Measurements from ENCODE around the gene TRPM2. TPM values are rescaled to one million over a fixed set of nuclear protein-coding genes. Genes with fewer than 3 reads are reported as not detected.

TRPM2 gene
- total RNA-seq, 1 experiment from 2014 or later = not detected

DNA sequence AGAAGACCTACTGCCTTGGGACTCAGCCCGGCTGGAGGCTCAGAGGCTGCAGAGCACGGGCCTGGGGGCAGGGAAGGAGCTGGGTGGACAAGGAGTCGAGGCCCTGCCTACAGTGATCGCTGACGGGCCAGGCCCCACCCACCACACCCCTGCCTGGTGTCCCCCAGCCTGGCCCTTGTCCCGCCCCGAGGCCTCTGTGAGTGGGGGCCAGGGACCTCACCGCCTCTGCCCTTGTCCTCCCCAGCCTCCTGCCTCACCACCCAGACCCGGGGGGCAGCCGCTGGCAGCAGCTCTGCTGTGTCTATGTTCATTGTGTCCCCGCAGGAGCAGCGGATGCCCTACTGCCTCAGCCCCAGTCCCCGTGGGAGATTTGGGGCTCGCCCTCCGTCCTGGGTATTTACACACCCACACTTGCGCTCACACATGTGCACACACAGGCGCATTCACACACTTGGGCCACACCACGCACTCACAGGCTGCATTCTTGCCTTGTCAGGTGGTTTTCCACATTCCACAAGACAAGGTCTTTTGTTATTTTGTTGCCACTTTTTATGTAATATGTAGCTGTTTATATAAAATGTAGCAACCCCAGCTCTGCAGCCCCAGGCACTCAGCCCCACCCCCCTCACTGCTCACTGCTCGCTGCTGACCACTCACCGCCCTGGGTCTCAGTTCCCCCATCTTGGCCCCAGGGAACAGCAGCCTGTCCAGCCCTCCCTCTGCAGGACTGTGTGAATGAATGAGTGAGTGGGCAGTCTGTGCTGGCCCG lies 46.3 kb upstream of the TRPM2 start:
- H3K27me3 Mint-ChIP-seq (ENCODE audit: unreplicated experiment) = no peaks in the 10 kb centered on the region
- BruUV-seq (replicated peaks) = no TSS peak
- CTCF ChIA-PET = no interaction called here
- H3K4me3 Mint-ChIP-seq (ENCODE audit: low read depth, unreplicated experiment) = no peak overlapping the region
- DNase-seq = no peak
- no peaks in the 10 kb centered on the region for H3K9me3 Mint-ChIP-seq (ENCODE audit: low read depth, unreplicated experiment)
- TF ChIP-seq, protein P1, sequence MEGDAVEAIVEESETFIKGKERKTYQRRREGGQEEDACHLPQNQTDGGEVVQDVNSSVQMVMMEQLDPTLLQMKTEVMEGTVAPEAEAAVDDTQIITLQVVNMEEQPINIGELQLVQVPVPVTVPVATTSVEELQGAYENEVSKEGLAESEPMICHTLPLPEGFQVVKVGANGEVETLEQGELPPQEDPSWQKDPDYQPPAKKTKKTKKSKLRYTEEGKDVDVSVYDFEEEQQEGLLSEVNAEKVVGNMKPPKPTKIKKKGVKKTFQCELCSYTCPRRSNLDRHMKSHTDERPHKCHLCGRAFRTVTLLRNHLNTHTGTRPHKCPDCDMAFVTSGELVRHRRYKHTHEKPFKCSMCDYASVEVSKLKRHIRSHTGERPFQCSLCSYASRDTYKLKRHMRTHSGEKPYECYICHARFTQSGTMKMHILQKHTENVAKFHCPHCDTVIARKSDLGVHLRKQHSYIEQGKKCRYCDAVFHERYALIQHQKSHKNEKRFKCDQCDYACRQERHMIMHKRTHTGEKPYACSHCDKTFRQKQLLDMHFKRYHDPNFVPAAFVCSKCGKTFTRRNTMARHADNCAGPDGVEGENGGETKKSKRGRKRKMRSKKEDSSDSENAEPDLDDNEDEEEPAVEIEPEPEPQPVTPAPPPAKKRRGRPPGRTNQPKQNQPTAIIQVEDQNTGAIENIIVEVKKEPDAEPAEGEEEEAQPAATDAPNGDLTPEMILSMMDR (IDR thresholded peaks at IDR 0.05; ENCODE audit: unreplicated experiment) = no peak
- peaks cover 18% of the 10 kb centered on the region for H3K4me1 Mint-ChIP-seq (ENCODE audit: low read depth, unreplicated experiment)
- H3K27ac Mint-ChIP-seq (ENCODE audit: unreplicated experiment) = no peak overlapping the region
- peaks cover 8% of the 10 kb centered on the region for H3K36me3 Mint-ChIP-seq (ENCODE audit: insufficient read depth, unreplicated experiment)
- intact Hi-C loops (cut with micrococcal nuclease; ENCODE audit: unreplicated experiment) = no loop called here

DNA sequence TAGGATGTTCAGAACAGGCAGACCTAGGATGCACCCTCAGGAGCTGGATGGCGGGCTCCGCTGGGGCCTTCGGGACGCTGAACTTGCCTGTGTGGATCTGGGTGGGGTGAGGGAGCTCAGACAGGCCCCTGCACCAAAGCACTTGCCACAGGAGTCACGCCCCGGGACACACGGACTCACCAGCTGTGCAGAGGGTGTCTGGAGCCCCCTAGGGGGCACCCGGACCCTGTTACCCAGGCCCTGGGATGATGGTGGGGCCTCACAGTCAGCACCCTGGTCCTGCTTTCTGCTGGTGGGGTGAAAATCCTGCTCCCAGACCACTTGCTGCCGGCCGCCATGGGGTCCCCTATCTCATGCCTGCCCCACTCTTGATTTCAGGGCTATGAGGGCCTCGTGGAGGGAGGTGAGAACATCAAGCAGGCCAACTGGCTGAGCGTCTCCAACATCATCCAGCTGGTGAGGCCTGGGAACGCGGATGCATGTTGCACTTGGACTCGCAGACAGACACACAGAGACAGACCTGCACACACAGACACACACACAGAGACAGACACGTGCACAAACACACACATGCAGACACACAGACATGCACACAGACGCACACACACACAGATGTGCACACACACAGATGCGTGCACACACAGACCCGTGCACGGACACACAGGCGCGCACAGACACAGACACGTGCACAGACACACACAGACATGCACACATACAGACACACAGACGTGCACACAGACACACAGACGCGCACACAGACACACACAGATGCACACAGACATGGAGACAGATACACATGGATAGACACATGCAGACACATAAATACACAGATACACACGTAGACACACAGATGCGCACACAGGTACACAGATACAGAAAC lies 42.6 kb upstream of the TRPM2 start:
- H3K36me3 Mint-ChIP-seq (ENCODE audit: insufficient read depth, unreplicated experiment) = peaks cover 16% of the 10 kb centered on the region
- BruUV-seq (replicated peaks) = no TSS peak
- no peaks in the 10 kb centered on the region for H3K9me3 Mint-ChIP-seq (ENCODE audit: low read depth, unreplicated experiment)
- no peak for DNase-seq
- no peaks in the 10 kb centered on the region for H3K27me3 Mint-ChIP-seq (ENCODE audit: unreplicated experiment)
- TF ChIP-seq, protein P1 (IDR thresholded peaks at IDR 0.05; ENCODE audit: unreplicated experiment) = no peak
- no peak overlapping the region for H3K27ac Mint-ChIP-seq (ENCODE audit: unreplicated experiment)
- H3K4me1 Mint-ChIP-seq (ENCODE audit: low read depth, unreplicated experiment) = no peaks in the 10 kb centered on the region
- no peak overlapping the region for H3K4me3 Mint-ChIP-seq (ENCODE audit: low read depth, unreplicated experiment)
- CTCF ChIA-PET = no interaction called here
- intact Hi-C loops (cut with micrococcal nuclease; ENCODE audit: unreplicated experiment) = no loop called here

DNA sequence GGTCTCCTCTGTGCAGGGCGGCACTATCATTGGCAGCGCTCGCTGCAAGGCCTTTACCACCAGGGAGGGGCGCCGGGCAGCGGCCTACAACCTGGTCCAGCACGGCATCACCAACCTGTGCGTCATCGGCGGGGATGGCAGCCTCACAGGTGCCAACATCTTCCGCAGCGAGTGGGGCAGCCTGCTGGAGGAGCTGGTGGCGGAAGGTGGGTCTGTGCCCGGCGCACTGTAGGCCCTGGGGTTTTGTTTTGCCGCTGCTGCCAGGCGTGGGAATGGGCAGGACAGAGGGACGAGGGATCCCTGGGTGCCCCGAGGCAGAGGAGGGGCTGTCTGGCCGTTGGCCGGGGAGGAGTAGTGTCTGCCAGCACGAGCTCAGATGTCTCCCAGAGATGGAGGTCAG lies 41.3 kb upstream of the TRPM2 start:
- Mint-ChIP-seq H3K4me1 (ENCODE audit: low read depth, unreplicated experiment) (no peaks in the 10 kb centered on the region), H3K27ac (ENCODE audit: unreplicated experiment) (no peak overlapping the region), H3K9me3 (ENCODE audit: low read depth, unreplicated experiment) (no peaks in the 10 kb centered on the region), H3K27me3 (ENCODE audit: unreplicated experiment) (no peaks in the 10 kb centered on the region), H3K4me3 (ENCODE audit: low read depth, unreplicated experiment) (no peak overlapping the region), H3K36me3 (ENCODE audit: insufficient read depth, unreplicated experiment) (peaks cover 23% of the 10 kb centered on the region)
- intact Hi-C loops (cut with micrococcal nuclease; ENCODE audit: unreplicated experiment) = no loop called here
- TF ChIP-seq, protein P1 (IDR thresholded peaks at IDR 0.05; ENCODE audit: unreplicated experiment) = no peak
- BruUV-seq (replicated peaks) = no TSS peak
- no peak for DNase-seq
- CTCF ChIA-PET = no interaction called here

DNA sequence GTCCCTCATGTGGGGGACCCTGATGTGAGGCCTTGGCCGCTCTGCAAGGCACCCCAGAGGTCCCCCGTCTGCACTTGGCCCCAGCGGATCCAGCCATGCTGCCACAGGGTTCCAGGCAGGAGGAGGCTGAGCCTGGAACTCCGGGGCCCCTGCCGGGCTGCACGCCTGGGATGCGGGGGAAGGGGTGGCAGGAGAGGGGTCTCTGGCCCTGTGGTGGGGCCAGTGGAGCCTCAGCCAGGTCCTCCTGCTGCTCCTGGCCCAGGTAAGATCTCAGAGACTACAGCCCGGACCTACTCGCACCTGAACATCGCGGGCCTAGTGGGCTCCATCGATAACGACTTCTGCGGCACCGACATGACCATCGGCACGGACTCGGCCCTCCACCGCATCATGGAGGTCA lies 40.7 kb upstream of the TRPM2 start:
- no peak for DNase-seq
- TF ChIP-seq, protein P1 (IDR thresholded peaks at IDR 0.05; ENCODE audit: unreplicated experiment) = no peak
- intact Hi-C loops (cut with micrococcal nuclease; ENCODE audit: unreplicated experiment) = no loop called here
- CTCF ChIA-PET = no interaction called here
- Mint-ChIP-seq H3K4me1 (ENCODE audit: low read depth, unreplicated experiment) (no peaks in the 10 kb centered on the region), H3K9me3 (ENCODE audit: low read depth, unreplicated experiment) (no peaks in the 10 kb centered on the region), H3K27me3 (ENCODE audit: unreplicated experiment) (no peaks in the 10 kb centered on the region), H3K4me3 (ENCODE audit: low read depth, unreplicated experiment) (no peak overlapping the region), H3K27ac (ENCODE audit: unreplicated experiment) (no peak overlapping the region), H3K36me3 (ENCODE audit: insufficient read depth, unreplicated experiment) (peaks cover 17% of the 10 kb centered on the region)
- no TSS peak for BruUV-seq (replicated peaks)
